ENCODE data around the gene ACTN4. TPM values are rescaled to one million over a fixed set of nuclear protein-coding genes. Genes with fewer than 3 reads are reported as not detected.
A peak's percentile ranks its signal among the peaks of the same experiment; 100 is the strongest.

The ACTN4 gene
- total RNA-seq, 1 donor from 2014 or later: 454 TPM

DNA sequence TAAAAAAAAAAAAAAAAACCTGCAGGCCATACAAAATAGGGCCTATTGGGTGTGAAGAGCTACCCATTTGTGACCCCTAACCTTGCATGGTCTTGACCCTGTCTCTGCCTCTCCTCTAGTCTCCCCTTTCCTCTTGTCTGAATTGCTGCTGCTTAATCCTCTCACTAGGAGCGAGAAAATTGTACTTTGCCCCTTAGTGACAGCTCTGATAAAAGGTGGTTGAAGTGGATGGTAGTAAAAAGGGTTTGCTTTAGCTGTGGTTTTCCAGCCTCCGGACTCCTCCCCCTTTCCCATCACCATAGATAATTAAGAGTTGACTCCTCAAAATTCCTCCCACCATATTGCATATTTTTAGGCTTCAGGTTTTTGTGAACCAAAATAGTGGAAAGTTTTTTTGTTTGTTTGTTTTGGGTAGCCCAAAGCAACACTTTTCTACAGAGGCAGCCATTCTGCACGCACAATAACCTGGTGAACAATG is 23.5 kb downstream of the ACTN4 start:
- ATAC-seq: no peak
- peaks cover 85% of the 10 kb centered on the region for H3K4me1 ChIP-seq
- intact Hi-C loops (cut with DNase I): no loop called here
- TF ChIP-seq, protein P1, sequence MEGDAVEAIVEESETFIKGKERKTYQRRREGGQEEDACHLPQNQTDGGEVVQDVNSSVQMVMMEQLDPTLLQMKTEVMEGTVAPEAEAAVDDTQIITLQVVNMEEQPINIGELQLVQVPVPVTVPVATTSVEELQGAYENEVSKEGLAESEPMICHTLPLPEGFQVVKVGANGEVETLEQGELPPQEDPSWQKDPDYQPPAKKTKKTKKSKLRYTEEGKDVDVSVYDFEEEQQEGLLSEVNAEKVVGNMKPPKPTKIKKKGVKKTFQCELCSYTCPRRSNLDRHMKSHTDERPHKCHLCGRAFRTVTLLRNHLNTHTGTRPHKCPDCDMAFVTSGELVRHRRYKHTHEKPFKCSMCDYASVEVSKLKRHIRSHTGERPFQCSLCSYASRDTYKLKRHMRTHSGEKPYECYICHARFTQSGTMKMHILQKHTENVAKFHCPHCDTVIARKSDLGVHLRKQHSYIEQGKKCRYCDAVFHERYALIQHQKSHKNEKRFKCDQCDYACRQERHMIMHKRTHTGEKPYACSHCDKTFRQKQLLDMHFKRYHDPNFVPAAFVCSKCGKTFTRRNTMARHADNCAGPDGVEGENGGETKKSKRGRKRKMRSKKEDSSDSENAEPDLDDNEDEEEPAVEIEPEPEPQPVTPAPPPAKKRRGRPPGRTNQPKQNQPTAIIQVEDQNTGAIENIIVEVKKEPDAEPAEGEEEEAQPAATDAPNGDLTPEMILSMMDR (IDR thresholded peaks at IDR 0.05): no peak
- peak overlapping the region; percentile 37 for H3K27ac ChIP-seq
- H3K9me3 ChIP-seq: no peaks in the 10 kb centered on the region
- no peak for DNase-seq
- H3K4me3 ChIP-seq: no peak overlapping the region
- no peaks in the 10 kb centered on the region for H3K36me3 ChIP-seq
- no peaks in the 10 kb centered on the region for H3K27me3 ChIP-seq (ENCODE audit: low read depth)

DNA sequence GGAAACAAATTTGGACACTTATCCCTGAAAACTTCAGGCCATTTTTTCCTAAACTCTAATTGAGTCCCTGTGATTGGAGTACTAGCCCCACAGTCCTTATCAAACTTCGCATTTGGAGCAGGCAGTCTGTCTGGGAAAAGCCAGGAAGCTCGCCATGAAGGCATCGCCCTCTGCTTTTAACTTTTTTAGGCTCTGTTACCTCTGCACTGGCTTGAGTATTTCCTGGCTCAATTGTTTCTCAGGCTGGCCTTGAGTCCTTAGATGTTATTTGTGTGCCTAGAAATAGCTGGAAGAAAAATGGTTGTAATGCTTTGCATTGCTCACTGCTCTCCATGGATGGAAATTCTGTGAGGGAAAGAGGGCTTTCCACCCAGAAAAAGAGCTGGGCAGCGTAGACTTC is 24.2 kb downstream of the ACTN4 start:
- no peak for DNase-seq
- peak overlapping the region; percentile 37 for H3K27ac ChIP-seq
- intact Hi-C loops (cut with DNase I): no loop called here
- ATAC-seq: no peak
- H3K36me3 ChIP-seq: peaks cover 4% of the 10 kb centered on the region
- TF ChIP-seq, protein P1 (IDR thresholded peaks at IDR 0.05): no peak
- H3K9me3 ChIP-seq: no peaks in the 10 kb centered on the region
- peaks cover 85% of the 10 kb centered on the region for H3K4me1 ChIP-seq
- H3K4me3 ChIP-seq: no peak overlapping the region
- no peaks in the 10 kb centered on the region for H3K27me3 ChIP-seq (ENCODE audit: low read depth)

DNA sequence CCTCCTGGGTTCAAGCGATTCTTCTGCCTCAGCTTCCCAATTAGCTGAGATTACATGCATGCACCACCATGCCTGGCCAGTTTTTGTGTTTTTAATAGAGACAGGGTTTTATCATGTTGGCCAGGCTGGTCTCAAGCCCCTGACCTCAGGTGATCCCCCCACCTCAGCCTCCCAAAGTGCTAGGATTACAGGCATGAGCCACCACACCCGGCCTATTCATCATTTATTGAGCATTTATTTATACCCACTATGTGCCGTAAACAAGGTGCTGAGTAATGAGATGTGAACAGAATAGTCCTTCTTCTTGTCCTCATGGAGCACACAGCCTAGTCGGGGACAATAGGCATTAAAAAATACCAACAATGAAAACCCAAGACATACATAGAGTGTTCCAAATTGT is 25.6 kb downstream of the ACTN4 start:
- Histone ChIP-seq H3K4me3 (no peak overlapping the region), H3K4me1 (peaks cover 85% of the 10 kb centered on the region), H3K9me3 (no peaks in the 10 kb centered on the region), H3K27ac (no peak overlapping the region), H3K36me3 (peaks cover 11% of the 10 kb centered on the region), H3K27me3 (ENCODE audit: low read depth) (no peaks in the 10 kb centered on the region)
- intact Hi-C loops (cut with DNase I): no loop called here
- DNase-seq (no peak), ATAC-seq (no peak)
- TF ChIP-seq, protein P1 (IDR thresholded peaks at IDR 0.05): no peak

DNA sequence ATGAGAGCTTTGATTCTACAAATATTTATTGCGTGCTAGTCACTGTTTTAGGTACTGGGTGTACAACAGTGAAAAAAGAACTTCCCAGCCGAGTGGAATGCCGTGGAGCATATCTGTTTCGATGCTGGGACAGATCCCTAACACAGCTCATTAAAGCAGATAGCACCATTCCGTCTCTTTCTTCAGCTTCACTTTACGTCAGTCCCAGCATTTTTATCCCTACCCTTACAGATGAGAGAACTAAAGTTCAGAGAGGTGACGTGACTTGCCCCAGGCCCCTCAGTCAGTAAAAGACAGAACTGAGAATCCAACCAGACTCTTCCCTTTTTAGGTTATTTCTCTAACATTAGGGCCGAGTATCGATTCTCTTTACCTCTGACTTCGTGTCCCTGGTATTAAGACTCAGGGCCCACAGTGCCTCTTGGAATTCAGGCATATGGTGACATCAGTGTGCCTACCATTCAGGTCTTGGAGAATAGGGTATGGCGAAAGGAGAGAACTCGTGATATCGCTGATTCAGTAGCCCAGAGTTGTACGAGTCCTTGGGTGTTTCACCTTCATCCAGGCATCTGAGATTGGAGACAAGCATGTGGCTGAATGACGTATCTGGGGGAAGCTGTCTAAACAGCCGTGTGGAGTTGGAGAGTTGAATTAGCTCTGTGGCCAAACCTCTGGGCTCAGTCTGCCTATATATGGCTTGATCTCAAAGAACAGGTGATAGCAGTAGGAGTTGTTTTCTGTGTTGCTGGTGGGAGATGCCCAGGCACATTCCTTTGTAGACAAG is 27.1 kb downstream of the ACTN4 start:
- H3K36me3 ChIP-seq: peaks cover 11% of the 10 kb centered on the region
- TF ChIP-seq, protein P1 (IDR thresholded peaks at IDR 0.05): no peak
- H3K4me1 ChIP-seq: peaks cover 82% of the 10 kb centered on the region
- no peaks in the 10 kb centered on the region for H3K27me3 ChIP-seq (ENCODE audit: low read depth)
- H3K27ac ChIP-seq: peak overlapping the region; percentile 73
- H3K9me3 ChIP-seq: no peaks in the 10 kb centered on the region
- ATAC-seq (peak; percentile 26 to 32), DNase-seq (no peak)
- intact Hi-C loops (cut with DNase I): no loop called here
- H3K4me3 ChIP-seq: no peak overlapping the region

DNA sequence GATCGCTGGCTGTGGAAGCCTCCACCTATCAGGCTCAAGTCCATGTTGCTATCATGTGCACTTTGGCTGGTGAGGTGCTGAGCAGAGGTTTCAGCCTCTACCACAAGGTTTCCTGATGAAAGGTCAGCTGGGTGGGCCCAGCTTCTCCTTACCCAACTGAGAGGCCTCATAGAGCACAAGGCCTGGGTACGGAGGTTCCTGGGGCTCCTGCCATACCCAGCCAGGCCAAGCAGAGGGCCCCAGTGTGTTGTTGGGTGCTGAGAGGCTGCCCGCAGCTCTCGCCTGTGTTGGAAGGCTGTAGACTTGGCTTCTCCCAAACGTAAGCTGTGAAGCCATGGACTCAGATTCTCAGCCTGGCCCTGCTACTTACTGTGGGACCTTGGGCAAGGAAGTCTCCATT is 28.2 kb downstream of the ACTN4 start:
- no peak for DNase-seq
- Histone ChIP-seq H3K27ac (peak overlapping the region; percentile 73), H3K9me3 (no peaks in the 10 kb centered on the region), H3K4me3 (no peak overlapping the region), H3K4me1 (peaks cover 82% of the 10 kb centered on the region), H3K27me3 (ENCODE audit: low read depth) (no peaks in the 10 kb centered on the region), H3K36me3 (peaks cover 14% of the 10 kb centered on the region)
- TF ChIP-seq, protein P1 (IDR thresholded peaks at IDR 0.05): no peak
- ATAC-seq: peak; percentile 54 to 57
- intact Hi-C loops (cut with DNase I): no loop called here
